Fibroblast of gingiva (primary cell): ENCODE results near the gene ZNF83.
"Not testable (repeated sequence)": the region's sequence is repeated elsewhere in the genome, so short reads cannot be mapped to it uniquely, and the experiment has no call there.

Experiments used
- DNase-seq: peaks from one replicate; pipeline ENCODE4 v3.0.0-alpha.2; 2011; ENCODE audit warnings: low read depth

The ZNF83 gene

DNA sequence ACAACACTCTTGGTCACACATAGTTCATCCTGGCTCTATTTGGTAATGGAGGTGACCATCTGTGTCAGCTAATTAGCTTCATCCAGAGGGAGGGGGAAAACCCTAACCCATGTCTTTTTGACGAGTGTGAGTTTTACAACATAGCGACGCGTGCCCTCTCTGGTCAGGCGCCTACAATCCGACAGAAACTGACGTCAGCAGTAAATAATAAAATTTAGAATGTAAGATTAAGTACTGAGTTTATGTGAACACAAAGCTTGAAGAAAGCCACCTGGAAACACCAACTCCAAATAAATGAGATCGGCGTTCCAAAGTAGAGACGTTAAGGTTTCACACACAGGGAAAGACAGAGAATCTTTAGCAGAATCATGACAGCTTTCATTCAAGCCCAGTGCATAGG lies 1.8 kb upstream of the ZNF83 start:
- no peak for DNase-seq

DNA sequence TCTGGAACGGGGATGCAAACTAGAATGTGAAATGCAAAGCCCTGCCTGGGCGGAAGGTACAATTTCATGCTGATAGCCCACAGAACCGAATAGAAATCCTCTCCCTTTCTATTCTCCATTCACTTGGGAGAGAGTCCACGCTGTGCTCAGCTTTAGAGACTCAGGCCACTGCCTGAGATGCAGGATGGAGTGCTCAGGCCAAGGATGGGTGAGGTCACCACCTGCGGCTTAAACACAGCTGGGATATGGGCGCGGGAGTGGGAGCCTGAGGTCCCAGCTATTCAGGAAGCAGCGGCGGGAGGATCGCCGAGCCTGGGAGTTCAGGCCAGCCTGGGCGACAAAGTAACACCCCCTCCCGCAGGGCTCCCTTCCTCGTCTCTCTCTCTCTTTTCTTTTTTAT lies 446 bp upstream of the ZNF83 start:
- DNase-seq, result no peak

DNA sequence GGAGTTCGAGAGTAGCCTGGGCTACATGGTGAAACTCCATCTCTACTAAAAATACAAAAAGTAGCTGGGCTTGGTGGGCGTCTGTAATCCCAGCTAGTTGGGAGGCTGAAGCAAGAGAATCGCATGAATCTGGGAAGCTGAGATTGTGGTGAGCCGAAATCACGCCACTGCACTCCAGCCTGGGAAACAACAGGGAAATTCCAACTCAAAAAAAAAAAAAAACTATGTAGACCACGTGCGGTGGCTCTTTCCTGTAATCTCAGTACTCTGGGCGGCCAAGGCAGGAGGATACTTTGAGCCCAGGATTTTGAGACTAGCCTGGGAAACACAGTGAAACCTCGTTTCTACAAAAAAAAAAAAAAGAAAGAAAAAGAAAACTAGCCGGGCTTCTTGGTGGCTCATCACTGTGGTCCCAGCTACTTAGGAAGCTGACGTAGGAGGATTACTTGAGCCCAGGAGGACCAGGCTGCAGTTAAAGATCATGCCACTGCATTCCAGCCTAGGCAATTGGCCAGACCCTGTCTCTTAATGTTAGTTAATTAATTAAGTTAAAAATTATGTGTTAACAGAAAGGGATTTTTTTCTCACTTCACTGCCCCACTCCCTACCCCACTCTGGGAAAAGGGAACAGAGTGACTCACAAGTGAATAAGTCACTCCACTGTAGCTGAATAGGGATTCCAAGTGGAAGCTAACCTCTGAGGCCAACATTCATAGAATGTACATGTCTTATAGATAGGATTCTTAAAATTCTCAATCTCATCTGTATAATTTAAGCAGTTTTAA lies 2.2 kb downstream of the ZNF83 start:
- no peak for DNase-seq

DNA sequence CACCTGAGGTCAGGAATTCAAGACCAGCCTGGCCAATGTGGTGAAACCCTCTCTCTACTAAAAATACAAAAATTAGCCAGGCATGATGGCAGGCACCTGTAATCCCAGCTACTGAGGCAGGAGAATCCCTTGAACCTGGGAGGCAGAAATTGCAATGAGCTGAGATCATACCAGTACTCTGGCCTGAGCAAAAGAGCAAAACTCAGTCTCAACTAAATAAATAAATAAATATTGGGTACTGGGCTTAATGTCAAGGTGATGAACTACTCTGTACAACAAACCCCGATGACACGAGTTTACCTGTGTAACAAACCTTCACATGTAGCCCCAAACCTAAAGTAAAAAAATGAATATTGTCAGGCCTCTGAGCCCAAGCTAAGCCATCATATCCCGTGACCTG lies 10.7 kb downstream of the ZNF83 start:
- not testable (repeated sequence) for DNase-seq

DNA sequence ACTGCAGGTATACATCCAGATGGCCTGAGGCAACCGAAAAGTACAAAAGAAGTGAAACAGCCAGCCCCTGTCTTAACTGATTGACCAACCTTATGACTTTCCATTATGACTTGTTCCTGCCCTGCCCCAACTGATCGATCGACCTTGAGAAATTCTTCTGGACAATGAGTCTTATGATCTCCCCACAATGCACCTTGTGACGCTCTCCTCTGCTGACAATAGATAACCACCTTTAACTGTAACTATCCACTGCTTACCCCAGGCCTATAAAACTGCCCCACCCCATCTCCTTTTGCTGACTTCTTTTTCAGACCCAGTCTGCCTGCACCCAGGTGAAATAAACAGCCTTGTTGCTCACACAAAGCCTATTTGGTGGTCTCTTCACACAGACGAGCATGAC lies 11.2 kb downstream of the ZNF83 start:
- no peak for DNase-seq

DNA sequence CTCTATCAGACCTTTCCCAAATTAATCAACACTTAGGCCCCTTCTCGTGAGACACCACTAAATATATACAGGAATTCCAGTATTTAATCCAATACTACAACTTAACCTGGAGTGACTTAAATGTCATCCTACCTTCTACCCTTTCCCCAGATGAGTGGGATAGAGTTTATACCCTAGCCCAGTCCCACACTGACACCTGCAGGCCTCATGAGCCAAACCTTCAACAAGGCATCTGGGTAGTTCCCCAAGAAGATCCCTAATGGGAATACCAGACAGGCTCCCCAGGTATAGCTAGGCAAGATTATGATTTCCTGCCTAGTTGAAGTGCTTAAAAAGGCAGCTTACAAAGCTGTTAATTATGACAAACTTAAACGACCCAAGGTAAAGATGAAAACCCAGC lies 15.9 kb downstream of the ZNF83 start:
- no peak for DNase-seq

DNA sequence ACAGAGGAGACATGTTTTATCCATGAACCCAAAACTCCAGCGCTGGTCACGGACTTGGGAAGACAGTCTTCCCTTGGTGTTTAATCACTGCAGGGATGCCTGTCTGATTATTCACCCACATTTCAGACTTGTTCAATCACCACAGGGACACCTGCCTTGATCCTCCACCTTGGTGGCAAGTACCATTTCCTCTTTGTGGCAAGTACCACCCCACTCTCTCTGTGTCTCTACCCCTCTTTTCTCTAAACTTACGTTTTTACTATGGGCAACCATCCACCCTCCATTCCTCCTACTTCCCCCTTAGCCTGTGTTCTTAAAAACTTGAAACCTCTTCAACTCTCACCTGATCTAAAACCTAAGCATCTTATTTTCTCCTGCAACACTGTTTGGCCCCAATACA lies 16.8 kb downstream of the ZNF83 start:
- no peak for DNase-seq

DNA sequence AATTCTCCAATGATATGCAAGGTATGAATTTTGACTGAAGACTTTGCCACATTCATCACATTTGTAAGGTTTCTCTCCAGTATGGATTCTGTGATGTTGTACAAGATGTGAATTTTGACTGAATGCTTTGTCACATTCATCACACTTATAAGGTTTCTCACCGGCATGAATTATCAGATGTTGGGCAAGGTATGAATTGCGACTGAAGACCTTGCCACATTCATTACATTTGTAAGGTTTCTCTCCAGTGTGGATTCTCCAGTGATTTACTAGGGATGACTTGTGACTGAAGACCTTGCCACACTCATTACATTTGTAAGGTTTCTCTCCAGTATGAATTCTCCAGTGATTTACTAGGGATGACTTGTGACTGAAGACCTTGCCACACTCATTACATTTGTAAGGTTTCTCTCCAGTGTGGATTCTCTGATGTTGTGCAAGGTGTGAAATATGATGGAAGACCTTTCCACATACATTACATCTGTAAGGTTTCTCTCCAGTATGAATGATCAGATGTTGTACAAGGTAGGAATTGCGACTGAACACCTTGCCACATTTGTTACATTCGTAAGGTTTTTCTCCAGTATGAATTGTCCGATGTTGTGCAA lies 24.8 kb downstream of the ZNF83 start:
- no peak for DNase-seq

DNA sequence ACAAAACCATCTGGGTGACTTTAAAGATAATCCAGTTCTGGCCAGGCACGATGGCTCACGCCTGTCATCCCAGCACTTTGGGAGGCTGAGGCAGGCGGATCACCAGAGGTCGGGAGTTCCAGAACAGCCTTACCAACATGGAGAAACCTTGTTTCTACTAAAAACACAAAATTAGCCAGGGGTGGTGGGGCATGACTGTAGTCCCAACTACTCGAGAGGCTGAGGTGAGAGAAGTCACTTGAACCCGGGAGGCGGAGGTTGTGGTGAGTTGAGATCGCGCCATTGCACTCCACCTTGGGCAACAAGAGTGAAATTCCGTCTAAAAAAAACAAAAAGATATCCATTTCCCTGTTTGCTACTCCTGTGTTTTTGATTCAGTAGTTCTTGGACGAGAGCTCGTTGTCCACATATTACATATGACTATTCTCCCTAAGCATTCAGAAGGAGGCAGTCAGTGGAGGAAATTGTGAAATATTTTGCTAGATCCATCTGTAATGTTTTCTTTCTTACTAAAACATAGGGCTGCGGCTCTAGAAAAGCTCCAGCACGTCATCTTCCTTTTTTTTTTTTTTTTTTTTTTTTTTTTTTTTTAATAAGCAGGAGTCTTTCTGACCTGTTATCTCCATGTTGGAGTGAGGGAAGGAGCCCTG lies 34.5 kb downstream of the ZNF83 start:
- DNase-seq, result peak; percentile 79

DNA sequence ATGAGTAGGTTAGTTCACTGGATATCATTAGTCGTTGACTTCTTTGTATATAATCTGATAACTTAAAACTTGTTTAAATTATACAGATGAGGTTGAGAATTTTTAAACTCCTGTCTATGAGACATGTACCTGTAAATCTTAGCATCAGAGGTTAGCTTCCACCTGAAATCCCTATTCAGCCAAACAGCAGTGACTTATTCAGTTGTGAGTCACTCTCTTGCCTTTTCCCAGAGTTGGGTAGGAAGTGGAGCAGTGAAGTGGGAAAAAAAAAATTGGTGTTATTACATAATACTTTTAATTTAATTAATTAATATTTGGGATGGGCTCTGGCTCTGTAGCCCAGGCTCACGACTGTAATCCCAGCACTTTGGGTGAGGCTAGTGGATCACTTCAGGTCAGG lies 35.2 kb downstream of the ZNF83 start:
- DNase-seq, result no peak

DNA sequence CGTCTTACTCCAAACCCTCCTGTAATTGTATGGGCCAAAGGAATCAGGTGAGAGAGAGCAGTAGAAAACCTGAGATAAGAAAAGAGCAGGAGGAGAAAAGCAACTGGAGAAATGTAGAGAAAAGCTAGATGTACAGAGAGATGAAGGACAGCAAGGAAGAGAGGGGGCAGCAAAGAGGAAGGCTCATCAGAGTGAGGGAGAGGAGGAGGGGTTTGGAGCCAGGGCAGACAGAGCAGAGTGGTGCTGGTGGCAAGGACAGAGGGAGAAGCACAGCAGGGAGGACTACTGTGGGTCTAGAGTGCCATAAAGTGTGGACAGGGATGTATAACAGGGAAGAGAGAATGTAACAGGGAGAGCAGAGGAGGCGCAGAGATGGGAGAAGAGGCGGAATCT lies 36.2 kb downstream of the ZNF83 start:
- DNase-seq, result peak; percentile 9

DNA sequence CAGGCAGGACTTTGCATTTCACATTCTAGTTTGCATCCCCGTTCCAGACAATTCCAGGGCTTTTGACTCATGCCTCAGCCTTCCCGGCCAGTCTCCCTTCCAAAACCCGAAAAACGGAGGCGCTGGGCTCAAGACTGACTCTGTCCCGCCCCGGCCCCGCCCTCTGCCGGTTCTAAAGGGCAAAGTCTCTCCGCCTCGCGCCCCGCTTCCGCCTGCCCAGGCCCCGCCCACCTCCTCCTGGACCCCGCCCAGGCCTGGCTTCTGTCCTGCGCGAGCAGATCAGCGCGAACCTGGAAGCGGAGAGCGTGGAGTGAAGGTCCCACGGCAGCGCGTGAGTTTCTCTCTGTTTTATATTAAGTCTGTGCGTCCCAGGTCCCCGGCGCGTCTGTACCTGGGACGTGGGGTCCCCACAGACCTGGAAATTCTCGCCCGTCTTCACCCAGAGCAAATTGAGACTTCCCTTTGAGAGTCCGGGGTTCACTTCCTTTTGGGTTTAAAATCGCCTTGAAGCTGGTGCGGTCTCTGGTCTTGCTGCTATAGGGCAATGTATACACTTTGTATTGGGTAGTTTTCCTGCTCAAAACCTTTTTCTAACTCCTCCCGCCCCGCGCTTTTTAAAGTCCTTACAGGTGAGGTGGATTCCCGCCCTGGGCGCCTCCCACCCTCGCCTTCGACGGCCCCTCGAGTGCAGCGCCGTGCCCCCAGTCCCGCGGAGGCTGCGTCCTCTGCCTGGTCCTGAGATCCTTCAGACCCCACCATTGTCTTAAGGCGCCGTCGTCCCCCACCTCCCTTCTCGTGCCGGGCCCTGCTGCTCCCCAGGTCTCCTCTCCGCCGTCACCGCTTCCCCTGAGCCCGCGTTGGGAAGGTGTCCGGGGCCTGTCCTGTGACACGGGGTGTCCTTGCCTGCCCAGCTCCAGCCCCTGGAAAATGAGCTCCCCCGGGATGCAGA lies 36.9 kb downstream of the ZNF83 start:
- peak; percentile 89 for DNase-seq

DNA sequence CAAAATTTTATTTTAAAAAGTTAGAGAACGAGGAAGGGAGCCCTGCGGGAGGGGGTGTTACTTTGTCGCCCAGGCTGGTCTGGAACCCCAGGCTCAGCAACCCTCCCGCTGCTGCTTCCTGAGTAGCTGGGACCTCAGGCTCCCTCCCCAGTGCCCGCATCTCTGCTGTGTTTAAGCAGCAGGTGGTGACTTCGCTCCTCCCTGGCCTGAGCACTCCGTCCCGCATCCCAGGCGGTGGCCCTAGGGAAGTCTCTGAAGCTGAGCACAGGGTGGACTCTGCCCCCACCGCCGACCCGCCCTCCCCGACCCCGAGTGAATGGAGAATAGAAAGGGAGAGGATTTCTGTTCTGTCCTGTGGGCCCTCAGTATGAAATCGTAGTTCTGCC lies 37.5 kb downstream of the ZNF83 start:
- no peak for DNase-seq

DNA sequence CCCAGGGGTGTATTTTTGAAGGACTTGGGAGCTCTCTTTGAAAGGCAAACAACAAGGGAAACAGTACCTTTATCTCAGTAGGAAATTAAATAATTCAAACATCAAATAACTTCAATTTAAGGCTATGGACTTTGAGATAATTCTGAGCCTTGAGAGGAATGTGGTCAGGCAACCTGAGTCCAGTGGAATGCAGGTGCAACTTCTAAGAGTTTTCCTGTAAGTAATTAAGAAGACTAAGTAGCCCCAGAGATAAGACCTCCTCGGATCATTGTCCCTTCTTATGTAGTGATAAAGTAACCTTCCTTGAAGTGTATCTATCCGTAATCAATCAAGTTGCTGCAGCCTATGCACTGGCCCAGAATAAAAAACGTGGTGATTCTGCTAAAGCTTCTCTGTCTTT lies 38.9 kb downstream of the ZNF83 start:
- DNase-seq, result no peak

DNA sequence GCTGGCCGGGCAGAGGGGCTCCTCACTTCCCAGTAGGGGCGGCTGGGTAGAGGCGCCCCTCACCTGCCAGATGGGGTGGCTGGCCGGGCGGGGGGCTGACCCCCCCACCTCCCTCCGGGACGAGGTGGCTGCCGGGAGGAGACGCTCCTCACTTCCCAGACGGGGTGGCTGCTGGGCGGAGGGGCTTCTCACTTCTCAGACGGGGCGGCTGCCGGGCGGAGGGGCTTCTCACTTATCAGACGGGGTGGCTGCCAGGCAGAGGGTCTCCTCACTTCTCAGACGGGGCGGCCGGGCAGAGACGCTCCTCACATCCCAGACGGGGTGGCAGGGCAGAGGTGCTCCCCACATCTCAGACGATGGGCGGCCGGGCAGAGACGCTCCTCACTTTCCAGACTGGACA lies 44.7 kb downstream of the ZNF83 start:
- DNase-seq, result not testable (repeated sequence)

DNA sequence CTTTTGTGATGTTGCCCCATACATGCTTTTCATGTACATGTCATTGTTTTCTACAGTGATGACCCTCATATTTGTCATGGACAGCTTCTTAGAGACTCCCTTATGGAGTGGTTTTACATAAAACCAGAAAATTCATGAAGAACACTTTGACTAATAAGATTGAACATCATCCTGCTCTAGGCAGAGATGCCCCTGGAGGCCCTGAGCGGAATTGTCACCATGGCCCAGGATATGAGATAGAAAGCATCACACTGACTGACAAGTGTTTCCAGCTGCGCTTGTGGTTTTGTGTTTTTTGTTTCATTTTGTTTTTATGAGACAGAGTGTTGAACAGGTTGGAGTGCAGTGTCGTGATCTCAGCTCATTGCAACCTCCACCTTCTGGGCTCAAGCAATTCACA lies 45.9 kb downstream of the ZNF83 start:
- DNase-seq, result no peak

DNA sequence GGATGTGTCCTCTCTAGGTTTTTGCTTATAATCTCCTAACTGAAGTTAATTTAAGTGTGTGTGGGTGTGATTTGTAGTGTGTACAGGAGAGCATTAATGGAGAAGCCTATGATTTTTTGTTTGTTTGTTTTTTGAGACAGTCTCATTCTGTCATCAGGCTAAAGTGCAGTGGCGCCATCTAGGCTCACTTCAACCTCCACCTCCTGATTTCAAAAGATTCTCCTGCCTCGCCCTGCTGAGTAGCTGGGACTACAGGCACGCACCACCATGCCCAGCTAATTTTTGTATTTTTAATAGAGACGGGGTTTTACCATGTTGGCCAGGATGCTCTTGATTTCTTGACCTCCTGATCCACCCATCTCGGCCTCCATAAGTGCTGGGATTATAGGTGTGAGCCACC lies 47.4 kb downstream of the ZNF83 start:
- DNase-seq, result no peak

DNA sequence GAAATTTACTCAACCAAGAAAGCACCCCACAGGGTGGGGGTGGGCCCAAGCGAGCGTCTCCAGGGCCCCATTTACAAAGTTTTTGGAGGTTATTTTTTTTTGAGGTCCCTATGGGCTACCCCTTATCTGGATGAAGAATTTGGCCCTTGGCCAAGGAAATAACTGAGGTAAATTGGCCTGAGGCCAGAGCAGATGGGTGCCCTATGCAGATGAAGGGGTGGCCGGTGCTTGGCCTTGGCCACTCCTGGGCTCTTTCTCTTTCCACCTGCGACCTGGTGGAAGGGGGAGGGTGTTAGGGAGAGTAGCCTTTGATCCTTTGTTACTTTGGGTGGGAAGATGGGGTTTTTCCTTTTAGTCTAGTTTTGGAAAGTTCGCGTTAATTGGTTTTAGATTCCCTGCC lies 52.6 kb downstream of the ZNF83 start:
- no peak for DNase-seq

DNA sequence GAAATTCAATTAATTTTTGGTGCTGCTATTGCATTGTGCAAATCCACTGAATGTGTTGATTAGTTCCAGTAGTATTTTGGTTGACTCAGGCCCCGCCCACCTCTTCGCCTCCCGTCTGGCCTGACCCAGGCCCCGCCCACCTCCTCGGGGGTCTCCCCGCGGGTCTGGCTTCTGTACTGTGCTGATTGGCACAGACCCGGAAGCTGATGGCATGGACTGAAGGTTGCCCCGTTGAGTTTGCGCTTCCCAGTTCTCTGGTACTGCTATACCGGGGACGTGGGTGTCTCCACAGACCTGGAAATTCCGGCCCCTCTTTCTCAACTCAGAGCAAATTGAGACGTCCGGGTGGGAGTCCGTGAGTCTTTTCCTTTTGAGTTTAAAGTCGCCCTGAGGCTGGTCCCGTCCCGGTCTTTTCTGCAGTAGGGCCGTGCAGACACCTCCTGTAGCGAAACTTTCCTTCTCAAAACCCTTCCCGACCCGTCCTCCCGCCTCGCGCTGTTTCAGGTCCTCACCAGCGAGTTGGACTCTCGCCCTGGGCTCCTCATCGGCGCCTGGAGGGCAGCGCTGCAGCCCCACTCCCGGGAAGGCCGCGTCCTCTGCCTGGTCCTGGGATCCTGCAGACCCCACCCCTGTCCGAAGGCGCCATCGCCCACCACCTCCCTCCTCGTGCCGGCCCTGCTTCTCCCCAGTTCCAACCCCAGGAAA lies 53.3 kb downstream of the ZNF83 start:
- DNase-seq, result no peak

DNA sequence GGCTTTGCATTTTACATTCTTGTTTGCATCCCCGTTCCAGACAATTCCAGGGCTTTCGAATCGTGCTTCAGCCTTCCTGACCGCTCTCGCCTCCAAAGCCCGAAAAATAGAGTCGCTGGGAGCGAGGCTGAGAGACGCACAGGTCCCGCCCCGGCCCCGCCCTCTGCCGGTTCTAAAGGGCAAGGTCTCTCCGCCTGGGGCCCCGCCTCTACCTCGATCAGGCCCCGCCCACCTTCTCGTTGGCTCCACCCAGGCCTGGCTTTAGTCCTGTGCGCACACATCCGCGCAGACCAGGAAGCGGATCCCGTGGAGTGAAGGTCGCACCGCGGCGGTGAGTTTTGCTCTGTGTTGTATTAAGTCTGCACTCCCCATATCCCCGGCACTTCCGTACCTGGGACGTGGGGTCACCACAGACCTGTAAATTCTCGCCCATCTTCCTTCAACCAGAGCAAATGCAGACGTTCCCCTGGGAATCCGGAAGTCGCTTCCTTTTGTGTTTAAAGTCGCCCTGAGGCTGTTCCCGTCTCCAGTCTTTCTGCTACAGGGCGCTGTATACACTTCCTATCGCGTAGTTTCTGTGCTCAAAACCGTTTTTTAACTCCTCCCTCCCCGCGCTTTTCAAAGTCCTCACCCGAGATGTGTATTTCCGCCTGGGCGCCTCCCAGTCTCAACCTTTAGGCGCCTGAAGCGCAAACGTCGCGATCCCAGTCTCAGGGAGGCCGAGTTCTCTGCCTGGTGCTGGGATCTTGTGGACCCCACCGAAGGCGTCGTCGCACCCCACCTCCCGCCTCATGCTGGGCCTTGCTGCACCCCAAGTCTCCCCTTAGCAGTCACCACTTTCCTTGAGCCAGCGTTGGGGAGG lies 67.9 kb downstream of the ZNF83 start, which contains the start of gene ZNF701:
Gene ZNF701 (plus strand): TSS at position 288 of the 862 bp plus-strand sequence. CDS start 3,861 bp downstream, outside the sequence.
- DNase-seq, result peak; percentile 88

DNA sequence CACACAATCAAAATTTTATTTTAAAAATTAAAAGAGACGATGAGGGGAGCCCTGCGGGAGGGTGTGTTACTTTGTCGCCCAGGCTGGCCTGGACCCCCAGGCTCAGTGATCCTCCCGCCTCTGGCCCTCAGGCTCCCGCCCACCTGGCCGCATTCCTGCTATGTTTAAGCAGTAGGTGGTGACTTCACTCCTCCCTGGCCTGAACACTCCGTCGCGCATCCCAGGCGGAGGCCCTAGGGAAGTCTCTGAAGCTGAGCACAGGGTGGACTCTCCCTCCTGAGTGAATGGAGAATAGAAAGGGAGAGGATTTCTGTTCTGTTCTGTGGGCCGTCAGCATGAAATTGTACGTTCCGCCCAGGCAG lies 68.5 kb downstream of the ZNF83 start:
- not testable (repeated sequence) for DNase-seq
